Mammary epithelial cell (primary cell): ENCODE measurements around the gene RGL1.

Experiments used
- CTCF ChIP-seq, 2 donors: IDR thresholded peaks in 1 of 2; conservative IDR thresholded peaks in 1 of 2; 2 replicates each; pipeline ENCODE4 v1.5.1; 2011 to 2012; ENCODE audit warnings: inconsistent platforms in 2 of 2, low read length in 2 of 2, mild to moderate bottlenecking in 2 of 2, control low read depth in 1 of 2, low read depth in 1 of 2; ENCODE audit not compliant: insufficient read depth in 1 of 2; ENCODE audit errors: extremely low read depth in 1 of 2
- EZH2 ChIP-seq: IDR thresholded peaks from 2 replicates; pipeline ENCODE4 v1.6.1; 2012; ENCODE audit warnings: low read length, inconsistent platforms, borderline replicate concordance

- no peak for TF ChIP-seq CTCF (conservative IDR thresholded peaks at IDR 0.05 in 1 of 2, IDR thresholded peaks at IDR 0.05 in 1 of 2; ENCODE audit: extremely low read depth in 1 of 2, insufficient read depth in 1 of 2, low read depth in 1 of 2, low read length in 2 of 2)
- TF ChIP-seq EZH2 = no peak
Measured at GRCh38 chr1:183801649-183802048, 3.3 kb upstream of the RGL1 start.
